ENCODE data around the gene HAUS7. TPM values are rescaled to one million over a fixed set of nuclear protein-coding genes. Genes with fewer than 3 reads are reported as not detected.

HAUS7 gene
- total RNA-seq, 1 experiment from 2014 or later, result 46.5 TPM

- TF ChIP-seq, protein P1, sequence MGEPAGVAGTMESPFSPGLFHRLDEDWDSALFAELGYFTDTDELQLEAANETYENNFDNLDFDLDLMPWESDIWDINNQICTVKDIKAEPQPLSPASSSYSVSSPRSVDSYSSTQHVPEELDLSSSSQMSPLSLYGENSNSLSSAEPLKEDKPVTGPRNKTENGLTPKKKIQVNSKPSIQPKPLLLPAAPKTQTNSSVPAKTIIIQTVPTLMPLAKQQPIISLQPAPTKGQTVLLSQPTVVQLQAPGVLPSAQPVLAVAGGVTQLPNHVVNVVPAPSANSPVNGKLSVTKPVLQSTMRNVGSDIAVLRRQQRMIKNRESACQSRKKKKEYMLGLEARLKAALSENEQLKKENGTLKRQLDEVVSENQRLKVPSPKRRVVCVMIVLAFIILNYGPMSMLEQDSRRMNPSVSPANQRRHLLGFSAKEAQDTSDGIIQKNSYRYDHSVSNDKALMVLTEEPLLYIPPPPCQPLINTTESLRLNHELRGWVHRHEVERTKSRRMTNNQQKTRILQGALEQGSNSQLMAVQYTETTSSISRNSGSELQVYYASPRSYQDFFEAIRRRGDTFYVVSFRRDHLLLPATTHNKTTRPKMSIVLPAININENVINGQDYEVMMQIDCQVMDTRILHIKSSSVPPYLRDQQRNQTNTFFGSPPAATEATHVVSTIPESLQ (CRISPR knock-in tag; IDR thresholded peaks at IDR 0.05), result no peak
- TF ChIP-seq ZNF396 (CRISPR knock-in tag; IDR thresholded peaks at IDR 0.05; ENCODE audit: borderline replicate concordance) (no peak), MYBL2 (CRISPR knock-in tag; IDR thresholded peaks at IDR 0.05) (no peak), FOXP1 (CRISPR knock-in tag; IDR thresholded peaks at IDR 0.05; ENCODE audit: borderline replicate concordance) (no peak), IRF2 (CRISPR knock-in tag; IDR thresholded peaks at IDR 0.05; ENCODE audit: borderline replicate concordance, low read depth) (no peak), MXD4 (CRISPR knock-in tag; IDR thresholded peaks at IDR 0.05; ENCODE audit: borderline replicate concordance) (no peak)
- TF ChIP-seq, protein P2, sequence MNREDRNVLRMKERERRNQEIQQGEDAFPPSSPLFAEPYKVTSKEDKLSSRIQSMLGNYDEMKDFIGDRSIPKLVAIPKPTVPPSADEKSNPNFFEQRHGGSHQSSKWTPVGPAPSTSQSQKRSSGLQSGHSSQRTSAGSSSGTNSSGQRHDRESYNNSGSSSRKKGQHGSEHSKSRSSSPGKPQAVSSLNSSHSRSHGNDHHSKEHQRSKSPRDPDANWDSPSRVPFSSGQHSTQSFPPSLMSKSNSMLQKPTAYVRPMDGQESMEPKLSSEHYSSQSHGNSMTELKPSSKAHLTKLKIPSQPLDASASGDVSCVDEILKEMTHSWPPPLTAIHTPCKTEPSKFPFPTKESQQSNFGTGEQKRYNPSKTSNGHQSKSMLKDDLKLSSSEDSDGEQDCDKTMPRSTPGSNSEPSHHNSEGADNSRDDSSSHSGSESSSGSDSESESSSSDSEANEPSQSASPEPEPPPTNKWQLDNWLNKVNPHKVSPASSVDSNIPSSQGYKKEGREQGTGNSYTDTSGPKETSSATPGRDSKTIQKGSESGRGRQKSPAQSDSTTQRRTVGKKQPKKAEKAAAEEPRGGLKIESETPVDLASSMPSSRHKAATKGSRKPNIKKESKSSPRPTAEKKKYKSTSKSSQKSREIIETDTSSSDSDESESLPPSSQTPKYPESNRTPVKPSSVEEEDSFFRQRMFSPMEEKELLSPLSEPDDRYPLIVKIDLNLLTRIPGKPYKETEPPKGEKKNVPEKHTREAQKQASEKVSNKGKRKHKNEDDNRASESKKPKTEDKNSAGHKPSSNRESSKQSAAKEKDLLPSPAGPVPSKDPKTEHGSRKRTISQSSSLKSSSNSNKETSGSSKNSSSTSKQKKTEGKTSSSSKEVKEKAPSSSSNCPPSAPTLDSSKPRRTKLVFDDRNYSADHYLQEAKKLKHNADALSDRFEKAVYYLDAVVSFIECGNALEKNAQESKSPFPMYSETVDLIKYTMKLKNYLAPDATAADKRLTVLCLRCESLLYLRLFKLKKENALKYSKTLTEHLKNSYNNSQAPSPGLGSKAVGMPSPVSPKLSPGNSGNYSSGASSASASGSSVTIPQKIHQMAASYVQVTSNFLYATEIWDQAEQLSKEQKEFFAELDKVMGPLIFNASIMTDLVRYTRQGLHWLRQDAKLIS (CRISPR knock-in tag; IDR thresholded peaks at IDR 0.05; ENCODE audit: borderline replicate concordance), result no peak
- TF ChIP-seq, protein P3, sequence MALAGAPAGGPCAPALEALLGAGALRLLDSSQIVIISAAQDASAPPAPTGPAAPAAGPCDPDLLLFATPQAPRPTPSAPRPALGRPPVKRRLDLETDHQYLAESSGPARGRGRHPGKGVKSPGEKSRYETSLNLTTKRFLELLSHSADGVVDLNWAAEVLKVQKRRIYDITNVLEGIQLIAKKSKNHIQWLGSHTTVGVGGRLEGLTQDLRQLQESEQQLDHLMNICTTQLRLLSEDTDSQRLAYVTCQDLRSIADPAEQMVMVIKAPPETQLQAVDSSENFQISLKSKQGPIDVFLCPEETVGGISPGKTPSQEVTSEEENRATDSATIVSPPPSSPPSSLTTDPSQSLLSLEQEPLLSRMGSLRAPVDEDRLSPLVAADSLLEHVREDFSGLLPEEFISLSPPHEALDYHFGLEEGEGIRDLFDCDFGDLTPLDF (CRISPR knock-in tag; IDR thresholded peaks at IDR 0.05), result no peak
These were observed 28.4 kb downstream of the HAUS7 start (continued) for GRCh38 chrX:153441981-153442380.

GRCh38 chrX:153441296-153441695 lies 29.1 kb downstream of the HAUS7 start:
- no peaks in the 10 kb centered on the region for H3K4me1 Mint-ChIP-seq
- H3K36me3 Mint-ChIP-seq, result no peaks in the 10 kb centered on the region
- ATAC-seq, result no peak
- CTCF ChIA-PET, result interaction anchor here (0.6 to 1.3 kb wide), 3 partner anchors 19 to 397 kb away, joined by 3 to 9 read pairs (median 3); no protein-coding TSS in a partner anchor
- no peaks in the 10 kb centered on the region; the same call in 1 of the 2 replicates for H3K27me3 Mint-ChIP-seq (ENCODE audit: low read depth)
- POLR2A ChIA-PET, result no interaction called here
- no peak overlapping the region for H3K4me3 Mint-ChIP-seq
- H3K9me3 Mint-ChIP-seq, result peaks cover 4% of the 10 kb centered on the region
- no peak overlapping the region for H3K27ac Mint-ChIP-seq
- no peak for DNase-seq (ENCODE audit: low spot score)
- TF ChIP-seq ZNF423 (CRISPR knock-in tag; IDR thresholded peaks at IDR 0.05) (no peak), SMAD3 (CRISPR knock-in tag; IDR thresholded peaks at IDR 0.05; ENCODE audit: borderline replicate concordance) (no peak), SMAD4 (CRISPR knock-in tag; IDR thresholded peaks at IDR 0.05) (no peak), ZNF263 (CRISPR knock-in tag; IDR thresholded peaks at IDR 0.05; ENCODE audit: low read depth) (no peak), USF1 (CRISPR knock-in tag; IDR thresholded peaks at IDR 0.05) (no peak), EMX1 (CRISPR knock-in tag; IDR thresholded peaks at IDR 0.05) (no peak), AR (CRISPR knock-in tag; IDR thresholded peaks at IDR 0.05) (no peak), SP1 (CRISPR knock-in tag; conservative IDR thresholded peaks at IDR 0.05) (no peak), NR3C1 (CRISPR knock-in tag; conservative IDR thresholded peaks at IDR 0.05; ENCODE audit: low read depth) (no peak), NFATC4 (CRISPR knock-in tag; IDR thresholded peaks at IDR 0.05) (no peak), ZNF671 (CRISPR knock-in tag; IDR thresholded peaks at IDR 0.05) (no peak), ATF2 (CRISPR knock-in tag; IDR thresholded peaks at IDR 0.05; ENCODE audit: borderline replicate concordance, low read depth) (no peak), CREB1 (CRISPR knock-in tag; IDR thresholded peaks at IDR 0.05) (no peak)
- TF ChIP-seq, protein P2 (CRISPR knock-in tag; IDR thresholded peaks at IDR 0.05; ENCODE audit: borderline replicate concordance), result no peak

Measured in WTC11 (cell line).